Thyroid gland (tissue), 4 donors: ENCODE measurements around the gene SHROOM1. TPM values are rescaled to one million over a fixed set of nuclear protein-coding genes. Genes with fewer than 3 reads are reported as not detected.

ENCODE experiments used
- DNase-seq, 2 donors: peaks; one replicate each; pipeline ENCODE4 v3.0.0-alpha.2; 2019
- H3K27ac ChIP-seq, 3 donors: fragments of 200-600 bp; sonication (generic); 1 replicate in 2 of 3; 2 replicates in 1 of 3; pipeline ENCODE4 v1.5.1; 2016 to 2019; ENCODE audit warnings: mild to moderate bottlenecking in 1 of 3, moderate library complexity in 1 of 3
- H3K27me3 ChIP-seq: fragments of 200-600 bp; sonication (generic); one replicate; pipeline ENCODE4 v1.5.1; 2019
- H3K36me3 ChIP-seq, 2 donors: fragments of 200-600 bp; sonication (generic); one replicate each; pipeline ENCODE4 v1.5.1; 2016 to 2019
- H3K4me1 ChIP-seq, 2 donors: fragments of 200-600 bp; sonication (generic); one replicate each; pipeline ENCODE4 v1.5.1; 2017 to 2019
- H3K4me3 ChIP-seq, 3 donors: fragments of 200-600 bp; sonication (generic); replicated peaks in 1 of 3; 1 replicate in 2 of 3; 2 replicates in 1 of 3; pipeline ENCODE4 v1.5.1; 2016; ENCODE audit warnings: mild to moderate bottlenecking in 1 of 3
- H3K9me3 ChIP-seq: fragments of 200-600 bp; sonication (generic); one replicate; pipeline ENCODE4 v1.5.1; 2017
- CTCF ChIP-seq, 6 experiments: fragments of 200-600 bp in 3 of 6; fragments of 450-650 bp in 3 of 6; sonication (generic) in 3 of 6; IDR thresholded peaks; one replicate each; pipeline ENCODE4 v1.5.1; 2016 to 2019; ENCODE audit warnings: antibody characterized with exemption in 6 of 6, mild to moderate bottlenecking in 2 of 6, inconsistent platforms in 1 of 6, moderate library complexity in 1 of 6
- POLR2A ChIP-seq, 2 donors: fragments of 450-650 bp; IDR thresholded peaks; one replicate each; pipeline ENCODE4 v1.6.1; 2017; ENCODE audit warnings: antibody characterized with exemption in 2 of 2, mild to moderate bottlenecking in 2 of 2, moderate library complexity in 1 of 2
- WGBS, 2 donors: methylation state at CpG; one replicate each; pipeline ENCODE4 v1.1.5; 2017; 5-methylcytosine and 5-hydroxymethylcytosine counted together
- intact Hi-C: fragments of 100-400 bp; cut with DNase I; formaldehyde crosslinking; loops from one replicate; pipeline ENCODE4 v1.15.1; 2023
- total RNA-seq, 4 donors: library from RNA; depleted of rRNA; stranded (reverse); fragments of >200 nt; gene quantifications; one replicate each; pipeline ENCODE4 v1.2.3, GENCODE V29; 2016

The SHROOM1 gene
- total RNA-seq, 4 donors from 2014 or later = 7.6 to 21.4 (median 14.2) TPM

- intact Hi-C loops = no loop called here
- WGBS, 2 donors = 41 to 58% methylated on average over 2 of the region's 2 CpGs
- Histone ChIP-seq H3K36me3 (no peaks in the 10 kb centered on the region), H3K27me3 (no peaks in the 10 kb centered on the region), H3K9me3 (no peaks in the 10 kb centered on the region), H3K4me1 (no peaks in the 10 kb centered on the region), H3K27ac (no peak overlapping the region), H3K4me3 (no peak overlapping the region)
- peak; percentile 63 to 72 for DNase-seq
- TF ChIP-seq POLR2A (IDR thresholded peaks at IDR 0.05) = no peak
- no peak for TF ChIP-seq CTCF (IDR thresholded peaks at IDR 0.05)
These were observed 40.1 kb downstream of the SHROOM1 start for GRCh38 chr5:132790201-132790865.

GRCh38 chr5:132788990-132789886 is 41.2 kb downstream of the SHROOM1 start:
- H3K27me3 ChIP-seq = no peaks in the 10 kb centered on the region
- no peaks in the 10 kb centered on the region for H3K4me1 ChIP-seq
- intact Hi-C loops = no loop called here
- TF ChIP-seq POLR2A (IDR thresholded peaks at IDR 0.05) (no peak), CTCF (IDR thresholded peaks at IDR 0.05) (no peak)
- DNase-seq = no peak
- H3K9me3 ChIP-seq = no peaks in the 10 kb centered on the region
- H3K27ac ChIP-seq = no peak overlapping the region
- 80 to 86% methylated on average over 8 of the region's 8 CpGs for WGBS, 2 donors
- H3K36me3 ChIP-seq = no peaks in the 10 kb centered on the region
- H3K4me3 ChIP-seq = no peak overlapping the region

- intact Hi-C loops = no loop called here
- Histone ChIP-seq H3K27me3 (no peaks in the 10 kb centered on the region), H3K4me3 (no peak overlapping the region), H3K36me3 (no peaks in the 10 kb centered on the region), H3K9me3 (no peaks in the 10 kb centered on the region), H3K27ac (no peak overlapping the region), H3K4me1 (no peaks in the 10 kb centered on the region)
- DNase-seq = no peak
- TF ChIP-seq CTCF (IDR thresholded peaks at IDR 0.05) = no peak
- no peak for TF ChIP-seq POLR2A (IDR thresholded peaks at IDR 0.05)
- WGBS, 2 donors = 100% methylated on average over 1 of the region's 1 CpG
These were observed 41.9 kb downstream of the SHROOM1 start for GRCh38 chr5:132788508-132788907.

- Histone ChIP-seq H3K36me3 (no peaks in the 10 kb centered on the region), H3K4me3 (no peak overlapping the region), H3K9me3 (no peaks in the 10 kb centered on the region), H3K27ac (no peak overlapping the region), H3K4me1 (no peaks in the 10 kb centered on the region), H3K27me3 (no peaks in the 10 kb centered on the region)
- WGBS, 2 donors = 95 to 98% methylated on average over 1 of the region's 1 CpG
- intact Hi-C loops = no loop called here
- no peak for DNase-seq
- no peak for TF ChIP-seq POLR2A (IDR thresholded peaks at IDR 0.05)
- TF ChIP-seq CTCF (IDR thresholded peaks at IDR 0.05) = no peak
These were observed 43.4 kb downstream of the SHROOM1 start for GRCh38 chr5:132787076-132787475.

- Histone ChIP-seq H3K27me3 (no peaks in the 10 kb centered on the region), H3K4me1 (no peaks in the 10 kb centered on the region), H3K36me3 (no peaks in the 10 kb centered on the region), H3K27ac (no peak overlapping the region), H3K4me3 (no peak overlapping the region), H3K9me3 (no peaks in the 10 kb centered on the region)
- no peak for DNase-seq
- intact Hi-C loops = no loop called here
- WGBS, 2 donors = 90 to 95% methylated on average over 4 of the region's 4 CpGs
- TF ChIP-seq CTCF (IDR thresholded peaks at IDR 0.05) (no peak), POLR2A (IDR thresholded peaks at IDR 0.05) (no peak)
These were observed 44.6 kb downstream of the SHROOM1 start for GRCh38 chr5:132785864-132786263.
